RWPE1 (cell line): ENCODE measurements around the gene TSPAN5.

Experiments used
- CTCF ChIA-PET: fragments of 350-600 bp; sonication (Branson Sonifier 250); formaldehyde crosslinking; extraction: SDS; loops from one replicate; lab custom pipeline; 2021; lab: Yijun Ruan, JAX
- POLR2A ChIA-PET: fragments of 400-600 bp; formaldehyde crosslinking; extraction: SDS; loops from one replicate; lab custom pipeline; 2020; ENCODE audit warnings: antibody characterized with exemption; ENCODE audit not compliant: low non-redundant PET; lab: Yijun Ruan, JAX
- DNase-seq: peaks from one replicate; pipeline ENCODE4 v3.0.0; 2012; ENCODE audit warnings: low spot score
- H3K27ac ChIP-seq: fragments of 450-650 bp; 2 replicates; pipeline ENCODE4 v1.5.1; 2017
- CTCF ChIP-seq: fragments of 450-650 bp; conservative IDR thresholded peaks from 2 replicates; pipeline ENCODE4 v1.5.1; 2017; ENCODE audit warnings: low read depth, mild to moderate bottlenecking

Gene TSPAN5

GRCh38 chr4:98602270-98602669 lies 56.1 kb downstream of the TSPAN5 start:
- DNase-seq = no peak
- no peak for TF ChIP-seq CTCF
- CTCF ChIA-PET = no interaction called here
- POLR2A ChIA-PET = no interaction called here
- H3K27ac ChIP-seq = no peak overlapping the region

GRCh38 chr4:98601708-98602107 lies 56.7 kb downstream of the TSPAN5 start:
- ChIA-PET CTCF (interaction anchor here (0.6 kb wide), 1 partner anchor 912 kb away, joined by 4 read pairs; no protein-coding TSS in a partner anchor), POLR2A (no interaction called here)
- TF ChIP-seq CTCF = no peak
- DNase-seq = no peak
- no peak overlapping the region for H3K27ac ChIP-seq

GRCh38 chr4:98599617-98600205 lies 58.7 kb downstream of the TSPAN5 start:
- ChIA-PET CTCF (no interaction called here), POLR2A (no interaction called here)
- TF ChIP-seq CTCF = no peak
- H3K27ac ChIP-seq = no peak overlapping the region
- no peak for DNase-seq

GRCh38 chr4:98586962-98587354 lies 71.5 kb downstream of the TSPAN5 start:
- DNase-seq = no peak
- CTCF ChIA-PET = interaction anchor here (0.6 kb wide), 1 partner anchor 62 kb away, joined by 4 read pairs; no protein-coding TSS in a partner anchor
- TF ChIP-seq CTCF = no peak
- POLR2A ChIA-PET = interaction anchor here (0.7 kb wide), 1 partner anchor 811 kb away, joined by 3 read pairs; no protein-coding TSS in a partner anchor
- no peak overlapping the region for H3K27ac ChIP-seq

GRCh38 chr4:98586291-98586961 lies 72.0 kb downstream of the TSPAN5 start:
- ChIA-PET POLR2A (no interaction called here), CTCF (interaction anchor here (0.6 kb wide), 1 partner anchor 62 kb away, joined by 4 read pairs; no protein-coding TSS in a partner anchor)
- DNase-seq = no peak
- H3K27ac ChIP-seq = no peak overlapping the region
- no peak for TF ChIP-seq CTCF

- no peak overlapping the region for H3K27ac ChIP-seq
- no peak for DNase-seq
- ChIA-PET POLR2A (no interaction called here), CTCF (no interaction called here)
- TF ChIP-seq CTCF = no peak
Measured at GRCh38 chr4:98585596-98585995, 72.8 kb downstream of the TSPAN5 start.
